A549 (cell line): ENCODE results near the gene TEX2.

Source experiments
- CTCF ChIP-seq: fragments of >200 bp; sonication (Bioruptor Twin); formaldehyde crosslinking; IDR thresholded peaks from 3 replicates; pipeline ENCODE4 v1.5.1; 2016
- NR3C1 ChIP-seq: fragments of >200 bp; sonication (Bioruptor Twin); formaldehyde crosslinking; IDR thresholded peaks from 3 replicates; pipeline ENCODE4 v1.6.1; 2017
- POLR2A ChIP-seq: IDR thresholded peaks from 2 replicates; pipeline ENCODE4 v1.6.1; 2012; ENCODE audit warnings: mild to moderate bottlenecking, low read length

DNA sequence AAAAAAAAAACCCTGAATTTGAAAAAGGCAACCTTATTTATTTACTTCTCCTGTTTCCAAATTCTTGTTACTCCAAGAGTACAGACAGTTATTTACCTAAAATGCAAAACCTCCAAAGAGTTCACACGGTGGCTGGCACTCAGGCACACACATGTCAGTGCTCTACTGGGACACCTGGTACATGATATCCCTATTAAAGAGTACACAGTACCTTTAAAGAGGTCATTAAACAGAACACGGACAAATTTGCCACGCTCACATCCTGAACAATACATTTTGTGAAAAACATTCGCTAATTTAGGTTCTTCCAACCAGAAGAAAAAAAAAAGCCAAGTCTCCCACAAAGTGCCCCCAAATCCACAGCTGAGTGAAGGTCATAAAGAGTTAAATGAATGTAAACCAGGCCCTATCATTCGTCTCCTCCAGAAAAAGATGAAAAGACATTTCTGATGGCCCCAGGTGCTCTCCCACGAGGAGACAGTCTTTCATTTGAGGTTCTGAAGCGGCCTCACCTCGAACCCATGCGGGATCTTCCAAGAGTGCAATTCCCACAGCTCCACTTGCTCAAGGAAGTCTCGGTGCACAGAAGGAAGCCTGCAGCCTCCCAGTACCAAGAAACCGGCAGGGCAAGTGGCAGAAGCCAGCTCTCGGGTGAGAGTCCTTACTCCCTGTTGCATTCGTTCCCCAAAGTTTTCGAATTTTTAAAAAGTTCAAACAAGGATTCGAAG is 134.1 kb downstream of the TEX2 start:
- TF ChIP-seq CTCF (no peak), POLR2A (no peak), NR3C1 (no peak)
